Hepatocyte (in vitro differentiated cells): ENCODE data around the gene PDGFRB.

ENCODE experiments used
- EZH2phosphoT487 ChIP-seq: fragments of 200-600 bp; sonication (generic); IDR thresholded peaks from one replicate; pipeline ENCODE4 v1.6.1; 2018; ENCODE audit warnings: antibody characterized with exemption, mild to moderate bottlenecking, low read depth, moderate library complexity; ENCODE audit not compliant: unreplicated experiment, severe bottlenecking
- TF ChIP-seq, protein P1 (sequence below): fragments of 200-600 bp; sonication (generic); IDR thresholded peaks from 2 replicates; pipeline ENCODE4 v1.5.1; 2016; ENCODE audit warnings: antibody characterized with exemption, mild to moderate bottlenecking; ENCODE audit not compliant: poor library complexity

DNA sequence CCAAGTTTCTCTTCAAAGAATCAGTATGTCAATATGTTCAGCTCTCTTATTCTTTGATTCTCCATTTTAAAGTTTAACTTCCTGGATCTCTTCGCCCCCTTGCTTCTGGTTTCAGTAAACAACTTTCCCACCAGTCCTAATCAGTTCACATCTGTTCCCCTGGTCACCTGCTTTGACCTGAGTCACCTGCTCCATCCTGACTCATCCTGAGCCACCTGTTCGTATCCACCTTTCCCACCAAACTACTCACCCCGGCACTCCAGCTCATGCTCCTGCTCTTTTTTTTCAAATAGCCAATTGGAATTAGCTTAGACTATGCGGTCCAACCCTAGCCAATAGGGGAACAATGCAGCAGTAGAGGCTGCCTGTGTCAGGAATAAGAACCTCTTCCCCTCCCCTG, 45.7 kb downstream of the PDGFRB start:
- TF ChIP-seq, protein P1, sequence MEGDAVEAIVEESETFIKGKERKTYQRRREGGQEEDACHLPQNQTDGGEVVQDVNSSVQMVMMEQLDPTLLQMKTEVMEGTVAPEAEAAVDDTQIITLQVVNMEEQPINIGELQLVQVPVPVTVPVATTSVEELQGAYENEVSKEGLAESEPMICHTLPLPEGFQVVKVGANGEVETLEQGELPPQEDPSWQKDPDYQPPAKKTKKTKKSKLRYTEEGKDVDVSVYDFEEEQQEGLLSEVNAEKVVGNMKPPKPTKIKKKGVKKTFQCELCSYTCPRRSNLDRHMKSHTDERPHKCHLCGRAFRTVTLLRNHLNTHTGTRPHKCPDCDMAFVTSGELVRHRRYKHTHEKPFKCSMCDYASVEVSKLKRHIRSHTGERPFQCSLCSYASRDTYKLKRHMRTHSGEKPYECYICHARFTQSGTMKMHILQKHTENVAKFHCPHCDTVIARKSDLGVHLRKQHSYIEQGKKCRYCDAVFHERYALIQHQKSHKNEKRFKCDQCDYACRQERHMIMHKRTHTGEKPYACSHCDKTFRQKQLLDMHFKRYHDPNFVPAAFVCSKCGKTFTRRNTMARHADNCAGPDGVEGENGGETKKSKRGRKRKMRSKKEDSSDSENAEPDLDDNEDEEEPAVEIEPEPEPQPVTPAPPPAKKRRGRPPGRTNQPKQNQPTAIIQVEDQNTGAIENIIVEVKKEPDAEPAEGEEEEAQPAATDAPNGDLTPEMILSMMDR: no peak
- TF ChIP-seq EZH2phosphoT487: no peak
